HCT116 (cell line): ENCODE results near the gene MOK. TPM values are rescaled to one million over a fixed set of nuclear protein-coding genes. Genes with fewer than 3 reads are reported as not detected.

ENCODE experiments used
- ATAC-seq: fragments of 200-7000 bp; cut with Tn5 transposase; 2 replicates; pipeline ENCODE4 v1.9.1; 2020; ENCODE audit warnings: mild to moderate bottlenecking, moderate library complexity
- BruUV-seq: library from RNA; stranded (reverse); fragments of 400-500 nt; replicated peaks from 2 replicates; lab custom pipeline; 2021; lab: Mats Ljungman, UMichigan
- CTCF ChIA-PET: fragments of 300-600 bp; sonication (Branson Sonifier 250); formaldehyde crosslinking; loops from one replicate; lab custom pipeline; 2021; ENCODE audit warnings: antibody characterized with exemption; lab: Charles Lee
- POLR2A ChIA-PET: fragments of 300-600, 350-600 bp; sonication (Branson Sonifier 250); formaldehyde crosslinking; loops from one replicate; lab custom pipeline; 2021; ENCODE audit warnings: antibody characterized with exemption; lab: Charles Lee
- RAD21 ChIA-PET, 2 experiments: fragments of 300-600 bp; sonication (Branson Sonifier 250); formaldehyde crosslinking; loops; one replicate each; lab custom pipeline; 2023; ENCODE audit warnings: low total read pairs in 2 of 2; ENCODE audit not compliant: uncharacterized antibody in 2 of 2, unreplicated experiment in 2 of 2, low non-redundant PET in 1 of 2; lab: Charles Lee
- DNase-seq: peaks from one replicate; pipeline ENCODE4 v3.0.0-alpha.2; 2010; ENCODE audit warnings: low read depth, low spot score
- H2AFZ ChIP-seq: fragments of 200-600 bp; shearing (Covaris generic), sonication (generic); 2 replicates; pipeline ENCODE4 v1.6.1; 2017; ENCODE audit warnings: low read depth, mixed run types, mixed read lengths, antibody characterized with exemption, low read length; ENCODE audit not compliant: poor library complexity, severe bottlenecking
- H3K27ac ChIP-seq: 2 replicates; pipeline ENCODE4 v1.5.1; 2012; ENCODE audit warnings: low read depth, low read length
- H3K27me3 ChIP-seq: fragments of 200-600 bp; sonication (generic); 2 replicates; pipeline ENCODE4 v1.6.1; 2016; ENCODE audit warnings: mixed run types, low read length, mixed read lengths; ENCODE audit not compliant: insufficient read depth
- H3K36me3 ChIP-seq, 2 experiments: fragments of 200-500 bp in 1 of 2; fragments of 200-600 bp in 1 of 2; sonication (Bioruptor generic) in 1 of 2; sonication (generic) in 1 of 2; 2 replicates each; pipeline versions ENCODE4 v1.5.1 to v1.6.1; 2014 to 2016; ENCODE audit warnings: low read length in 2 of 2, inconsistent platforms in 1 of 2, mixed read lengths in 1 of 2, mixed run types in 1 of 2; ENCODE audit not compliant: insufficient read depth in 2 of 2, control insufficient read depth in 1 of 2
- H3K4me1 ChIP-seq, 2 experiments: fragments of 200-600 bp in 1 of 2; sonication (generic) in 1 of 2; 2 replicates each; pipeline versions ENCODE4 v1.5.1 to v1.6.1; 2012 to 2017; ENCODE audit warnings: low read length in 2 of 2, inconsistent platforms in 1 of 2, mild to moderate bottlenecking in 1 of 2, mixed read lengths in 1 of 2, mixed run types in 1 of 2, moderate library complexity in 1 of 2; ENCODE audit not compliant: insufficient read depth in 2 of 2, control insufficient read depth in 1 of 2
- H3K4me2 ChIP-seq: fragments of 200-600 bp; sonication (generic); 2 replicates; pipeline ENCODE4 v1.6.1; 2017; ENCODE audit warnings: mixed run types, low read length, mixed read lengths
- H3K4me3 ChIP-seq, 2 experiments: fragments of 200-600 bp in 1 of 2; sonication (generic) in 1 of 2; replicated peaks in 1 of 2; 2 replicates each; pipeline ENCODE4 v1.5.1; 2011 to 2016; ENCODE audit warnings: low read length in 2 of 2, control low read depth in 1 of 2, low read depth in 1 of 2, mild to moderate bottlenecking in 1 of 2, mixed read lengths in 1 of 2, mixed run types in 1 of 2
- H3K79me2 ChIP-seq: fragments of 200-600 bp; sonication (generic); 2 replicates; pipeline ENCODE4 v1.6.1; 2017; ENCODE audit warnings: mild to moderate bottlenecking, mixed run types, low read length, moderate library complexity, mixed read lengths; ENCODE audit not compliant: insufficient read depth
- H3K9ac ChIP-seq: fragments of 200-600 bp; sonication (generic); 2 replicates; pipeline ENCODE4 v1.6.1; 2016; ENCODE audit warnings: low read length, mixed read lengths
- H3K9me2 ChIP-seq: fragments of 200-600 bp; sonication (generic), shearing (Covaris generic); 2 replicates; pipeline ENCODE4 v1.6.1; 2017; ENCODE audit warnings: mixed run types, mild to moderate bottlenecking, moderate library complexity; ENCODE audit not compliant: insufficient read depth
- H3K9me3 ChIP-seq, 2 experiments: fragments of 200-500 bp in 1 of 2; fragments of 200-600 bp in 1 of 2; sonication (Bioruptor generic) in 1 of 2; sonication (generic) in 1 of 2; 2 replicates each; pipeline ENCODE4 v1.6.1; 2014 to 2017; ENCODE audit warnings: low read length in 2 of 2, mixed read lengths in 2 of 2, inconsistent platforms in 1 of 2, low read depth in 1 of 2, mild to moderate bottlenecking in 1 of 2, mixed run types in 1 of 2, moderate library complexity in 1 of 2; ENCODE audit not compliant: control insufficient read depth in 1 of 2, insufficient read depth in 1 of 2
- H4K20me1 ChIP-seq: fragments of 200-600 bp; sonication (generic), shearing (Covaris generic); 2 replicates; pipeline ENCODE4 v1.6.1; 2017; ENCODE audit warnings: mixed run types, mild to moderate bottlenecking, moderate library complexity; ENCODE audit not compliant: insufficient read depth
- CBX3 ChIP-seq: IDR thresholded peaks from 2 replicates; pipeline ENCODE4 v1.6.1; 2012; ENCODE audit warnings: low read depth
- CEBPB ChIP-seq: IDR thresholded peaks from 2 replicates; pipeline ENCODE4 v1.6.1; 2012; ENCODE audit warnings: low read depth
- EGR1 ChIP-seq: IDR thresholded peaks from 2 replicates; pipeline ENCODE4 v1.6.1; 2012; ENCODE audit warnings: low read depth
- EZH2 ChIP-seq: fragments of 200-600 bp; sonication (generic); IDR thresholded peaks from 2 replicates; pipeline ENCODE4 v1.6.1; 2017; ENCODE audit warnings: antibody characterized with exemption, mixed run types
- FOSL1 ChIP-seq: IDR thresholded peaks from 2 replicates; pipeline ENCODE4 v1.6.1; 2012; ENCODE audit warnings: low read depth
- JUND ChIP-seq: IDR thresholded peaks from 2 replicates; pipeline ENCODE4 v1.6.1; 2012
- POLR2A ChIP-seq: IDR thresholded peaks from 2 replicates; pipeline ENCODE4 v1.7.0; 2011; ENCODE audit warnings: borderline replicate concordance; ENCODE audit not compliant: insufficient read depth, insufficient read length; ENCODE audit errors: extremely low read depth
- POLR2AphosphoS5 ChIP-seq: IDR thresholded peaks from 2 replicates; pipeline ENCODE4 v1.6.1; 2011; ENCODE audit warnings: mild to moderate bottlenecking, low read depth, low read length, moderate library complexity
- SIN3A ChIP-seq: IDR thresholded peaks from 2 replicates; pipeline ENCODE4 v1.6.1; 2012; ENCODE audit warnings: low read depth
- SP1 ChIP-seq: IDR thresholded peaks from 2 replicates; pipeline ENCODE4 v1.6.1; 2012; ENCODE audit warnings: low read depth
- SRF ChIP-seq: IDR thresholded peaks from 2 replicates; pipeline ENCODE4 v1.6.1; 2012; ENCODE audit warnings: low read depth
- TCF7L2 ChIP-seq: IDR thresholded peaks from 2 replicates; pipeline ENCODE4 v1.7.0; 2011; ENCODE audit warnings: borderline replicate concordance, inconsistent platforms; ENCODE audit not compliant: insufficient read depth, insufficient read length; ENCODE audit errors: extremely low read depth
- YY1 ChIP-seq: IDR thresholded peaks from 2 replicates; pipeline ENCODE4 v1.6.1; 2011; ENCODE audit warnings: low read length, low read depth, moderate library complexity, mild to moderate bottlenecking; ENCODE audit not compliant: insufficient replicate concordance; ENCODE audit errors: extremely low read depth
- ZFX ChIP-seq: fragments of 450-650 bp; IDR thresholded peaks from 2 replicates; pipeline ENCODE4 v1.6.1; 2017
- ZNF274 ChIP-seq: fragments of 200-500 bp; sonication (Bioruptor generic); IDR thresholded peaks from 2 replicates; pipeline ENCODE4 v1.6.1; 2014; ENCODE audit warnings: mild to moderate bottlenecking, low read depth, low read length, inconsistent platforms
- intact Hi-C: fragments of 100-400 bp; cut with micrococcal nuclease; formaldehyde crosslinking; loops from 2 replicates; pipeline ENCODE4 v1.10.0; 2022
- total RNA-seq: library from RNA; stranded (reverse); gene quantifications from one replicate; pipeline ENCODE4 v1.2.1, GENCODE V29; 2021; ENCODE audit not compliant: unreplicated experiment
- TF ChIP-seq, protein P1 (sequence below): IDR thresholded peaks from 2 replicates; pipeline ENCODE4 v1.6.1; 2012; ENCODE audit warnings: low read depth

Gene MOK
- total RNA-seq, 1 experiment from 2014 or later = 9.4 TPM

DNA sequence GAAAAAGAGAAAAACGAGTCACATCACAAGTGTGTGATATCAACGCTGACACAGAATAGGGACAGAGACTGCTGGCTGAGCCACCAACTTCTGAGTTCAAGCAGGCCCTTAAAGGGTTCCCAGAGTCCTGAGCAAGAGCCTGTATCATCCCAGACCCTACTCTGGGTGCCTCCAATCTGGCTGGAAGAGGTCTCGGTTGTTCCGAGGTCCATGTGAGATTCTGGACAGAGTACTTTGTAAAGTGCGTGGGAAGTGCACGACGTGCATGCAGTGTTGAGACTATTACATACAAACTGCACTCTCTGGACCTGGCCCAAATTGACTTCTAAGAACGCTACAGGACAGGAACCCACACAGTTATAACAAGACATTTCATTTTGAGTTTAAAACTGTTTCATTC is 40.6 kb downstream of the MOK start:
- Histone ChIP-seq H3K27ac (no peak overlapping the region), H3K27me3 (no peaks in the 10 kb centered on the region), H2AFZ (no peak overlapping the region), H3K4me2 (no peak overlapping the region), H3K9ac (no peak overlapping the region), H4K20me1 (no peaks in the 10 kb centered on the region), H3K4me1 (peaks cover 0 to 15% of the 10 kb centered on the region in 2 experiments; a peak in 2 of 4 replicates), H3K9me2 (no peaks in the 10 kb centered on the region), H3K36me3 (no peaks in the 10 kb centered on the region), H3K4me3 (no peak overlapping the region), H3K79me2 (no peaks in the 10 kb centered on the region), H3K9me3 (no peaks in the 10 kb centered on the region)
- RAD21 ChIA-PET = no interaction called here
- ATAC-seq = no peak
- TF ChIP-seq CEBPB (no peak), POLR2A (no peak), SRF (no peak), ZFX (no peak), FOSL1 (no peak), SIN3A (no peak), SP1 (no peak), EZH2 (no peak), ZNF274 (no peak), EGR1 (no peak), YY1 (no peak), CBX3 (no peak), POLR2AphosphoS5 (no peak), TCF7L2 (no peak), JUND (no peak)
- TF ChIP-seq, protein P1, sequence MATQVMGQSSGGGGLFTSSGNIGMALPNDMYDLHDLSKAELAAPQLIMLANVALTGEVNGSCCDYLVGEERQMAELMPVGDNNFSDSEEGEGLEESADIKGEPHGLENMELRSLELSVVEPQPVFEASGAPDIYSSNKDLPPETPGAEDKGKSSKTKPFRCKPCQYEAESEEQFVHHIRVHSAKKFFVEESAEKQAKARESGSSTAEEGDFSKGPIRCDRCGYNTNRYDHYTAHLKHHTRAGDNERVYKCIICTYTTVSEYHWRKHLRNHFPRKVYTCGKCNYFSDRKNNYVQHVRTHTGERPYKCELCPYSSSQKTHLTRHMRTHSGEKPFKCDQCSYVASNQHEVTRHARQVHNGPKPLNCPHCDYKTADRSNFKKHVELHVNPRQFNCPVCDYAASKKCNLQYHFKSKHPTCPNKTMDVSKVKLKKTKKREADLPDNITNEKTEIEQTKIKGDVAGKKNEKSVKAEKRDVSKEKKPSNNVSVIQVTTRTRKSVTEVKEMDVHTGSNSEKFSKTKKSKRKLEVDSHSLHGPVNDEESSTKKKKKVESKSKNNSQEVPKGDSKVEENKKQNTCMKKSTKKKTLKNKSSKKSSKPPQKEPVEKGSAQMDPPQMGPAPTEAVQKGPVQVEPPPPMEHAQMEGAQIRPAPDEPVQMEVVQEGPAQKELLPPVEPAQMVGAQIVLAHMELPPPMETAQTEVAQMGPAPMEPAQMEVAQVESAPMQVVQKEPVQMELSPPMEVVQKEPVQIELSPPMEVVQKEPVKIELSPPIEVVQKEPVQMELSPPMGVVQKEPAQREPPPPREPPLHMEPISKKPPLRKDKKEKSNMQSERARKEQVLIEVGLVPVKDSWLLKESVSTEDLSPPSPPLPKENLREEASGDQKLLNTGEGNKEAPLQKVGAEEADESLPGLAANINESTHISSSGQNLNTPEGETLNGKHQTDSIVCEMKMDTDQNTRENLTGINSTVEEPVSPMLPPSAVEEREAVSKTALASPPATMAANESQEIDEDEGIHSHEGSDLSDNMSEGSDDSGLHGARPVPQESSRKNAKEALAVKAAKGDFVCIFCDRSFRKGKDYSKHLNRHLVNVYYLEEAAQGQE = no peak
- POLR2A ChIA-PET = no interaction called here
- DNase-seq = no peak
- BruUV-seq = no TSS peak
- intact Hi-C loops = no loop called here
- CTCF ChIA-PET = no interaction called here
